Esophagus muscularis mucosa (tissue), 4 donors: ENCODE measurements around the gene TGFBR1. TPM values are rescaled to one million over a fixed set of nuclear protein-coding genes. Genes with fewer than 3 reads are reported as not detected.
A peak's percentile ranks its signal among the peaks of the same experiment; 100 is the strongest.

Experiments
- DNase-seq: peaks from one replicate; pipeline ENCODE4 v3.0.0-alpha.2; 2017; ENCODE audit errors: extremely low spot score
- H3K27ac ChIP-seq, 4 donors: fragments of 200-600 bp; sonication (generic); replicated peaks in 1 of 4; 1 replicate in 3 of 4; 2 replicates in 1 of 4; pipeline ENCODE4 v1.5.1; 2016 to 2019; ENCODE audit warnings: mild to moderate bottlenecking in 1 of 4
- H3K27me3 ChIP-seq, 4 donors: fragments of 200-600 bp; sonication (generic); one replicate each; pipeline versions ENCODE4 v1.5.1 to v1.6.0; 2016 to 2019
- H3K36me3 ChIP-seq, 4 donors: fragments of 200-600 bp; sonication (generic); one replicate each; pipeline ENCODE4 v1.5.1; 2016 to 2019
- H3K4me1 ChIP-seq, 4 donors: fragments of 200-600 bp; sonication (generic); one replicate each; pipeline ENCODE4 v1.5.1; 2016 to 2019
- H3K4me3 ChIP-seq, 4 donors: fragments of 200-600 bp; sonication (generic); 1 replicate in 2 of 4; 2 replicates in 2 of 4; pipeline ENCODE4 v1.5.1; 2016 to 2019; ENCODE audit warnings: mild to moderate bottlenecking in 4 of 4, moderate library complexity in 1 of 4
- H3K9me3 ChIP-seq, 4 donors: fragments of 200-600 bp; sonication (generic); 1 replicate in 3 of 4; 2 replicates in 1 of 4; pipeline ENCODE4 v1.5.1; 2016 to 2019
- CTCF ChIP-seq, 3 experiments: fragments of 200-600 bp in 2 of 3; fragments of 450-650 bp in 1 of 3; sonication (generic) in 2 of 3; IDR thresholded peaks; one replicate each; pipeline ENCODE4 v1.5.1; 2017 to 2019; ENCODE audit warnings: antibody characterized with exemption in 3 of 3, mild to moderate bottlenecking in 2 of 3, moderate library complexity in 1 of 3
- EP300 ChIP-seq: sonication (generic); formaldehyde crosslinking; IDR thresholded peaks from one replicate; pipeline ENCODE4 v1.6.1; 2017; ENCODE audit warnings: antibody characterized with exemption
- POLR2A ChIP-seq: fragments of 450-650 bp; IDR thresholded peaks from one replicate; pipeline ENCODE4 v1.6.1; 2017; ENCODE audit warnings: antibody characterized with exemption, moderate library complexity, mild to moderate bottlenecking, low read depth
- POLR2AphosphoS5 ChIP-seq, 2 donors: sonication (generic); formaldehyde crosslinking; IDR thresholded peaks; one replicate each; pipeline ENCODE4 v1.6.1; 2017; ENCODE audit warnings: antibody characterized with exemption in 2 of 2
- WGBS: methylation state at CpG from one replicate; pipeline ENCODE4 v1.1.5; 2018; 5-methylcytosine and 5-hydroxymethylcytosine counted together
- intact Hi-C: fragments of 100-400 bp; cut with DNase I; formaldehyde crosslinking; loops from one replicate; pipeline ENCODE4 v1.15.1; 2023
- total RNA-seq, 4 donors: library from RNA; depleted of rRNA; stranded (reverse); fragments of >200 nt; gene quantifications; one replicate each; pipeline versions ENCODE4 v1.1.0 to v1.2.1, GENCODE V29; 2016

Gene TGFBR1
- total RNA-seq, 4 donors from 2014 or later = 33.7 to 63.1 (median 48.1) TPM

GRCh38 chr9:99114846-99115500 lies 10.1 kb downstream of the TGFBR1 start:
- intact Hi-C loops = no loop called here
- 73% methylated on average over 6 of the region's 6 CpGs for WGBS
- Histone ChIP-seq H3K36me3 (no peaks in the 10 kb centered on the region), H3K9me3 (no peaks in the 10 kb centered on the region), H3K4me1 (peaks cover 34 to 76% (median 64%) of the 10 kb centered on the region in 4 donors), H3K4me3 (no peak overlapping the region), H3K27me3 (no peaks in the 10 kb centered on the region), H3K27ac (peak overlapping the region in 1 of 4 donors; percentile 30)
- TF ChIP-seq POLR2A = no peak
- no peak for TF ChIP-seq POLR2AphosphoS5 (IDR thresholded peaks at IDR 0.05)
- no peak for TF ChIP-seq EP300
- TF ChIP-seq CTCF (IDR thresholded peaks at IDR 0.05) = no peak
- DNase-seq = no peak

GRCh38 chr9:99116003-99116411 lies 11.1 kb downstream of the TGFBR1 start:
- WGBS = 62% methylated on average over 3 of the region's 3 CpGs
- no peaks in the 10 kb centered on the region for H3K36me3 ChIP-seq
- DNase-seq = no peak
- no peak overlapping the region for H3K4me3 ChIP-seq
- H3K27me3 ChIP-seq = no peaks in the 10 kb centered on the region
- no peaks in the 10 kb centered on the region for H3K9me3 ChIP-seq
- peaks cover 34 to 77% (median 67%) of the 10 kb centered on the region in 4 donors for H3K4me1 ChIP-seq
- H3K27ac ChIP-seq = no peak overlapping the region
- intact Hi-C loops = no loop called here
- TF ChIP-seq EP300 (no peak), CTCF (IDR thresholded peaks at IDR 0.05) (no peak), POLR2A (no peak), POLR2AphosphoS5 (IDR thresholded peaks at IDR 0.05) (no peak)

- no peak for DNase-seq
- TF ChIP-seq POLR2AphosphoS5 (IDR thresholded peaks at IDR 0.05) (peak in 1 of 2 donors; percentile 4), EP300 (no peak), CTCF (IDR thresholded peaks at IDR 0.05) (no peak), POLR2A (no peak)
- intact Hi-C loops = no loop called here
- no peaks in the 10 kb centered on the region for H3K27me3 ChIP-seq
- H3K4me1 ChIP-seq = peaks cover 24 to 68% (median 57%) of the 10 kb centered on the region in 4 donors
- no peaks in the 10 kb centered on the region for H3K9me3 ChIP-seq
- no peak overlapping the region for H3K4me3 ChIP-seq
- no peaks in the 10 kb centered on the region for H3K36me3 ChIP-seq
- no peak overlapping the region for H3K27ac ChIP-seq
- WGBS = 81% methylated on average over 7 of the region's 7 CpGs
Measured at GRCh38 chr9:99118782-99119466, 14.0 kb downstream of the TGFBR1 start.

GRCh38 chr9:99119976-99120655 lies 15.2 kb downstream of the TGFBR1 start:
- DNase-seq = no peak
- H3K27ac ChIP-seq = no peak overlapping the region
- no peaks in the 10 kb centered on the region for H3K36me3 ChIP-seq
- no peaks in the 10 kb centered on the region for H3K9me3 ChIP-seq
- peaks cover 12 to 56% (median 50%) of the 10 kb centered on the region in 4 donors for H3K4me1 ChIP-seq
- no peaks in the 10 kb centered on the region for H3K27me3 ChIP-seq
- H3K4me3 ChIP-seq = no peak overlapping the region
- TF ChIP-seq EP300 (no peak), POLR2AphosphoS5 (IDR thresholded peaks at IDR 0.05) (no peak), CTCF (IDR thresholded peaks at IDR 0.05) (no peak), POLR2A (no peak)
- intact Hi-C loops = no loop called here
